SK-N-SH (cell line): Measurements from ENCODE around the gene TSPAN4. TPM values are rescaled to one million over a fixed set of nuclear protein-coding genes. Genes with fewer than 3 reads are reported as not detected.

Experiments
- CTCF ChIA-PET: fragments of 300-600, 350-600 bp; formaldehyde crosslinking; extraction: SDS; loops from one replicate; lab custom pipeline; 2021; lab: Yijun Ruan, JAX
- POLR2A ChIA-PET: fragments of 350-600 bp; sonication (Branson Sonifier 250); formaldehyde crosslinking; extraction: SDS; loops from one replicate; lab custom pipeline; 2020; ENCODE audit warnings: antibody characterized with exemption, inconsistent platforms; lab: Yijun Ruan, JAX
- DNase-seq: peaks from one replicate; pipeline ENCODE4 v3.0.0; 2012
- H2AFZ ChIP-seq: fragments of 200-600 bp; sonication (generic); 2 replicates; pipeline ENCODE4 v1.8.1; 2016; ENCODE audit warnings: antibody characterized with exemption, mild to moderate bottlenecking, low read depth
- H3F3A ChIP-seq: fragments of 200-600 bp; sonication (generic); replicated peaks from 2 replicates; pipeline ENCODE3; 2016; ENCODE audit warnings: antibody characterized with exemption, mild to moderate bottlenecking; ENCODE audit not compliant: insufficient read depth
- H3K27ac ChIP-seq, 2 experiments: fragments of 200-500 bp in 1 of 2; fragments of 200-600 bp in 1 of 2; sonication (Bioruptor generic) in 1 of 2; sonication (generic), shearing (Covaris generic) in 1 of 2; 2 replicates each; pipeline versions ENCODE4 v1.5.1 to v1.6.1; 2014 to 2016; ENCODE audit warnings: low read depth in 2 of 2, inconsistent platforms in 1 of 2, low read length in 1 of 2, mild to moderate bottlenecking in 1 of 2, mixed read lengths in 1 of 2
- H3K27me3 ChIP-seq: fragments of 200-600 bp; sonication (generic), shearing (Covaris generic); 2 replicates; pipeline ENCODE4 v1.6.1; 2016; ENCODE audit warnings: mixed run types; ENCODE audit not compliant: insufficient read depth
- H3K36me3 ChIP-seq, 2 experiments: fragments of 200-500 bp in 1 of 2; fragments of 200-600 bp in 1 of 2; sonication (Bioruptor generic) in 1 of 2; sonication (generic) in 1 of 2; replicated peaks in 1 of 2; 2 replicates each; pipeline versions ENCODE3 to v1.5.1; 2014 to 2016; ENCODE audit warnings: low read length in 1 of 2, mild to moderate bottlenecking in 1 of 2; ENCODE audit not compliant: insufficient read depth in 2 of 2, control insufficient read depth in 1 of 2
- H3K4me1 ChIP-seq, 2 experiments: fragments of 200-500 bp in 1 of 2; fragments of 200-600 bp in 1 of 2; sonication (Bioruptor generic) in 1 of 2; sonication (generic), shearing (Covaris generic) in 1 of 2; 2 replicates each; pipeline versions ENCODE4 v1.5.1 to v1.6.1; 2014 to 2016; ENCODE audit warnings: low read depth in 1 of 2, low read length in 1 of 2, mixed run types in 1 of 2; ENCODE audit not compliant: insufficient read depth in 2 of 2, control insufficient read depth in 1 of 2
- H3K4me2 ChIP-seq: fragments of 200-600 bp; sonication (generic), shearing (Covaris generic); 2 replicates; pipeline ENCODE4 v1.6.1; 2017; ENCODE audit warnings: mixed run types
- H3K4me3 ChIP-seq, 2 experiments: fragments of 200-500 bp in 1 of 2; fragments of 200-600 bp in 1 of 2; sonication (Bioruptor generic) in 1 of 2; sonication (generic), shearing (Covaris generic) in 1 of 2; 2 replicates each; pipeline versions ENCODE4 v1.5.1 to v1.8.1; 2014 to 2016; ENCODE audit warnings: low read depth in 2 of 2, inconsistent platforms in 1 of 2, low read length in 1 of 2, mild to moderate bottlenecking in 1 of 2, mixed read lengths in 1 of 2, moderate library complexity in 1 of 2
- H3K79me2 ChIP-seq: fragments of 200-600 bp; sonication (generic); 2 replicates; pipeline ENCODE4 v1.8.1; 2017; ENCODE audit warnings: mild to moderate bottlenecking; ENCODE audit not compliant: insufficient read depth
- H3K9ac ChIP-seq: fragments of 200-600 bp; sonication (generic); 2 replicates; pipeline ENCODE4 v1.6.1; 2017; ENCODE audit warnings: mixed run types
- H3K9me2 ChIP-seq: fragments of 200-600 bp; sonication (generic); 2 replicates; pipeline ENCODE4 v1.6.1; 2017; ENCODE audit warnings: mixed run types
- H3K9me3 ChIP-seq: fragments of 200-600 bp; sonication (generic); 2 replicates; pipeline ENCODE4 v1.6.1; 2017; ENCODE audit warnings: mixed run types, mild to moderate bottlenecking, moderate library complexity
- H4K20me1 ChIP-seq: fragments of 200-600 bp; sonication (generic); 2 replicates; pipeline ENCODE4 v1.6.1; 2017; ENCODE audit warnings: mild to moderate bottlenecking, mixed run types; ENCODE audit not compliant: insufficient read depth
- CHD2 ChIP-seq: fragments of 150-350 bp; IDR thresholded peaks from 2 replicates; pipeline ENCODE4 v1.6.1; 2018; ENCODE audit warnings: low read length; ENCODE audit not compliant: partially characterized antibody
- ELF1 ChIP-seq: IDR thresholded peaks from 2 replicates; pipeline ENCODE4 v1.4.0; 2012
- EP300 ChIP-seq, 2 experiments: IDR thresholded peaks; 2 replicates each; pipeline versions ENCODE4 v1.4.0 to v1.6.1; 2012; ENCODE audit warnings: borderline replicate concordance in 1 of 2, low read depth in 1 of 2, low read length in 1 of 2
- EZH2phosphoT487 ChIP-seq: fragments of 200-600 bp; sonication (generic); IDR thresholded peaks from 2 replicates; pipeline ENCODE4 v1.6.1; 2017; ENCODE audit warnings: low read depth, mixed run types, mild to moderate bottlenecking, antibody characterized with exemption, moderate library complexity, borderline replicate concordance
- FOXJ3 ChIP-seq: sonication (generic); formaldehyde crosslinking; IDR thresholded peaks from 2 replicates; pipeline ENCODE4 v1.5.1; 2020; ENCODE audit warnings: mild to moderate bottlenecking, missing genetic modification reagents
- MXI1 ChIP-seq: IDR thresholded peaks from 2 replicates; pipeline ENCODE4 v1.6.1; 2012; ENCODE audit warnings: mild to moderate bottlenecking, low read depth, low read length, improper control_type of control experiment
- NFIC ChIP-seq: IDR thresholded peaks from 2 replicates; pipeline ENCODE4 v1.4.0; 2012; ENCODE audit warnings: borderline replicate concordance
- NRF1 ChIP-seq: IDR thresholded peaks from 2 replicates; pipeline ENCODE4 v1.6.1; 2012; ENCODE audit warnings: low read depth, mild to moderate bottlenecking, low read length
- RAD21 ChIP-seq: IDR thresholded peaks from 2 replicates; pipeline ENCODE4 v1.6.1; 2012; ENCODE audit warnings: mild to moderate bottlenecking, low read length
- RCOR1 ChIP-seq: fragments of 150-350 bp; IDR thresholded peaks from 2 replicates; pipeline ENCODE4 v1.6.1; 2017; ENCODE audit warnings: antibody characterized with exemption, low read length
- RXRA ChIP-seq: IDR thresholded peaks from 2 replicates; pipeline ENCODE4 v1.4.0; 2012; ENCODE audit warnings: low read depth, mild to moderate bottlenecking, borderline replicate concordance
- SIN3A ChIP-seq: IDR thresholded peaks from 2 replicates; pipeline ENCODE4 v1.6.1; 2012; ENCODE audit warnings: low read depth, mild to moderate bottlenecking, low read length, moderate library complexity, borderline replicate concordance
- SMC3 ChIP-seq: IDR thresholded peaks from 2 replicates; pipeline ENCODE4 v1.6.1; 2012; ENCODE audit warnings: low read depth, low read length, improper control_type of control experiment
- TAF1 ChIP-seq: IDR thresholded peaks from 2 replicates; pipeline ENCODE4 v1.6.1; 2012; ENCODE audit warnings: low read depth, mild to moderate bottlenecking, low read length, moderate library complexity, borderline replicate concordance
- TCF12 ChIP-seq: IDR thresholded peaks from 2 replicates; pipeline ENCODE4 v1.4.0; 2012
- TEAD4 ChIP-seq: IDR thresholded peaks from 2 replicates; pipeline ENCODE4 v1.4.0; 2012; ENCODE audit warnings: mild to moderate bottlenecking, borderline replicate concordance; ENCODE audit not compliant: insufficient read depth
- WGBS: methylation state at CpG from one replicate; pipeline ENCODE4 v1.1.6; 2017; ENCODE audit warnings: low lambda C conversion rate; 5-methylcytosine and 5-hydroxymethylcytosine counted together
- polyA plus RNA-seq, 3 experiments: library from polyadenylated mRNA; depleted of rRNA; stranded (reverse); fragments of >200 nt; gene quantifications; 2 replicates each; pipeline ENCODE4 v1.2.3, GENCODE V29; 2012
- TF ChIP-seq, protein P1 (sequence below): fragments of 150-350 bp; IDR thresholded peaks from 2 replicates; pipeline ENCODE4 v1.6.1; 2016; ENCODE audit warnings: mild to moderate bottlenecking, low read depth, low read length
- TF ChIP-seq, protein P2 (sequence below): IDR thresholded peaks from 2 replicates; pipeline ENCODE4 v1.4.0; 2012; ENCODE audit warnings: low read depth, borderline replicate concordance
- TF ChIP-seq, protein P3 (sequence below): IDR thresholded peaks from 2 replicates; pipeline ENCODE4 v1.4.0; 2012; ENCODE audit warnings: low read depth
- TF ChIP-seq, protein P4 (sequence below): fragments of 200-600 bp; sonication (generic); IDR thresholded peaks from 2 replicates; pipeline ENCODE4 v1.6.1; 2017; ENCODE audit warnings: antibody characterized with exemption, mild to moderate bottlenecking, moderate library complexity
- TF ChIP-seq, protein P5 (sequence below): IDR thresholded peaks from 2 replicates; pipeline ENCODE4; 2012

Gene TSPAN4
- polyA plus RNA-seq, 1 of the 3 experiments (the other 2 are of a cell fraction) = 226 TPM

DNA sequence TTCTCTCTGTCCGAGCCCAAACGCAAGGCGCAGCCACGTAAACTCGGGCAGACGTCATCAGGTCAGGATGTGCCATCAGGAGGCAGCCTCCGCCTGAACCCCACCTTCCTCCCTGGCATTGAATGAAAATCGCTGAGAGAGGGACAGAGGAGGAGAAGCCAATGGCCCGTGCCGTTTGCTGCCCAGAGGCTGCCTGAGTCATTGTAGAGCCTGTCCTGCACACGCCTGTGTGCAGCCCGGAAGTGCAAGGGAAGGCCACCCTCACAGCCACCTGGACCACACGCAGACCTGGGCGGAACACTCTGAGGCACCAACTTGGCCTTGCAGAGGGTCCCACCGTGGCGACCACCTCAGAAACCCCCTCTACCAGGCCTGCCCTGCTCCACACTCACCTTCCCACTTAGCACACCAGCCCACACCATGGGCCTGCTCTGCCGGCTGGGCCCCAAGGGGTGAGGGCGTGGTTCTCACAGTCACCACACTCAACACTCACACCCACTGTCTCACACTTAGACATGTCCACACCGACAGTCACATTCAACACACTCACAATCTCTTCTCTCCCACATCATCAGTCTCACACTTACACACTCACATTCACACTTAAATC is 58.9 kb downstream of the TSPAN4 start:
- H3K36me3 ChIP-seq = peaks cover 5 to 59% of the 10 kb centered on the region in 2 experiments
- no peaks in the 10 kb centered on the region for H4K20me1 ChIP-seq
- TF ChIP-seq TEAD4 (no peak), EZH2phosphoT487 (no peak), TCF12 (no peak), SIN3A (no peak), ELF1 (no peak), CHD2 (no peak), SMC3 (no peak), NFIC (no peak), RCOR1 (no peak), MXI1 (no peak)
- TF ChIP-seq, protein P1, sequence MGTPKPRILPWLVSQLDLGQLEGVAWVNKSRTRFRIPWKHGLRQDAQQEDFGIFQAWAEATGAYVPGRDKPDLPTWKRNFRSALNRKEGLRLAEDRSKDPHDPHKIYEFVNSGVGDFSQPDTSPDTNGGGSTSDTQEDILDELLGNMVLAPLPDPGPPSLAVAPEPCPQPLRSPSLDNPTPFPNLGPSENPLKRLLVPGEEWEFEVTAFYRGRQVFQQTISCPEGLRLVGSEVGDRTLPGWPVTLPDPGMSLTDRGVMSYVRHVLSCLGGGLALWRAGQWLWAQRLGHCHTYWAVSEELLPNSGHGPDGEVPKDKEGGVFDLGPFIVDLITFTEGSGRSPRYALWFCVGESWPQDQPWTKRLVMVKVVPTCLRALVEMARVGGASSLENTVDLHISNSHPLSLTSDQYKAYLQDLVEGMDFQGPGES = no peak
- TF ChIP-seq, protein P2, sequence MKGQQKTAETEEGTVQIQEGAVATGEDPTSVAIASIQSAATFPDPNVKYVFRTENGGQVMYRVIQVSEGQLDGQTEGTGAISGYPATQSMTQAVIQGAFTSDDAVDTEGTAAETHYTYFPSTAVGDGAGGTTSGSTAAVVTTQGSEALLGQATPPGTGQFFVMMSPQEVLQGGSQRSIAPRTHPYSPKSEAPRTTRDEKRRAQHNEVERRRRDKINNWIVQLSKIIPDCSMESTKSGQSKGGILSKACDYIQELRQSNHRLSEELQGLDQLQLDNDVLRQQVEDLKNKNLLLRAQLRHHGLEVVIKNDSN = no peak
- TF ChIP-seq, protein P3, sequence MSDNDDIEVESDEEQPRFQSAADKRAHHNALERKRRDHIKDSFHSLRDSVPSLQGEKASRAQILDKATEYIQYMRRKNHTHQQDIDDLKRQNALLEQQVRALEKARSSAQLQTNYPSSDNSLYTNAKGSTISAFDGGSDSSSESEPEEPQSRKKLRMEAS = no peak
- POLR2A ChIA-PET = no interaction called here
- no peak overlapping the region for H3K27ac ChIP-seq
- no peaks in the 10 kb centered on the region for H3K9me3 ChIP-seq
- no peak overlapping the region for H3K4me3 ChIP-seq
- peaks cover 6% of the 10 kb centered on the region; the same call in 1 of the 2 replicates for H3K79me2 ChIP-seq
- no peak for DNase-seq
- no peak overlapping the region for H3K4me2 ChIP-seq
- CTCF ChIA-PET = no interaction called here
- no peaks in the 10 kb centered on the region for H3K9me2 ChIP-seq
- H3K4me1 ChIP-seq = no peaks in the 10 kb centered on the region
- 88% methylated on average over 18 of the region's 19 CpGs for WGBS
- H3K27me3 ChIP-seq = no peaks in the 10 kb centered on the region
- H3K9ac ChIP-seq = no peak overlapping the region
- no peak overlapping the region for H2AFZ ChIP-seq
- H3F3A ChIP-seq = no peaks in the 10 kb centered on the region

DNA sequence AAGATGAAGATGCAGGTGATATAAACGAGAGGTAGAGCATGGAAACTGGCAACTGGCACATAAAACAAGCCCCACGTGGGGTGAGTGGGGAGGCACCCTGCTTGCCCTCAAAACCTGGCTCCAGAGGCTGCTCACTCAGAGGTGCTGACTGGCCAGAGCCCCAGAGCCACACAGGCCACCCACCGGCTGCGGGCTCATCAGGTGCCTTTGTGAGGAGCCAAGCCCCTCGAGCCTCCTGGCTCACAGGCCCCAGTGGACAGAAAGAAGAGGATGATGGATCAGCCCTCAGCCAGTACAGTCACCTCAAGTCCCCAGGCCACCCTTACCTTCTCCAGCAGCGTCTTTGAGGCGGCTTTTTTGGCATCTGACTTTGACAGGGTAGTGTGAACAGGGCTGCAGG is 61.7 kb downstream of the TSPAN4 start:
- POLR2A ChIA-PET = no interaction called here
- 86% methylated on average over 3 of the region's 7 CpGs for WGBS
- no peak for DNase-seq
- TF ChIP-seq, protein P4, sequence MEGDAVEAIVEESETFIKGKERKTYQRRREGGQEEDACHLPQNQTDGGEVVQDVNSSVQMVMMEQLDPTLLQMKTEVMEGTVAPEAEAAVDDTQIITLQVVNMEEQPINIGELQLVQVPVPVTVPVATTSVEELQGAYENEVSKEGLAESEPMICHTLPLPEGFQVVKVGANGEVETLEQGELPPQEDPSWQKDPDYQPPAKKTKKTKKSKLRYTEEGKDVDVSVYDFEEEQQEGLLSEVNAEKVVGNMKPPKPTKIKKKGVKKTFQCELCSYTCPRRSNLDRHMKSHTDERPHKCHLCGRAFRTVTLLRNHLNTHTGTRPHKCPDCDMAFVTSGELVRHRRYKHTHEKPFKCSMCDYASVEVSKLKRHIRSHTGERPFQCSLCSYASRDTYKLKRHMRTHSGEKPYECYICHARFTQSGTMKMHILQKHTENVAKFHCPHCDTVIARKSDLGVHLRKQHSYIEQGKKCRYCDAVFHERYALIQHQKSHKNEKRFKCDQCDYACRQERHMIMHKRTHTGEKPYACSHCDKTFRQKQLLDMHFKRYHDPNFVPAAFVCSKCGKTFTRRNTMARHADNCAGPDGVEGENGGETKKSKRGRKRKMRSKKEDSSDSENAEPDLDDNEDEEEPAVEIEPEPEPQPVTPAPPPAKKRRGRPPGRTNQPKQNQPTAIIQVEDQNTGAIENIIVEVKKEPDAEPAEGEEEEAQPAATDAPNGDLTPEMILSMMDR = no peak
- TF ChIP-seq FOXJ3 (CRISPR knock-in tag) (no peak), RXRA (no peak), SIN3A (no peak), CHD2 (no peak), TAF1 (no peak), EP300 (IDR thresholded peaks at IDR 0.05; ENCODE audit: borderline replicate concordance in 1 of 2, low read depth in 1 of 2, low read length in 1 of 2) (no peak), RAD21 (no peak), SMC3 (no peak), ELF1 (no peak), NRF1 (no peak)
- TF ChIP-seq, protein P5, sequence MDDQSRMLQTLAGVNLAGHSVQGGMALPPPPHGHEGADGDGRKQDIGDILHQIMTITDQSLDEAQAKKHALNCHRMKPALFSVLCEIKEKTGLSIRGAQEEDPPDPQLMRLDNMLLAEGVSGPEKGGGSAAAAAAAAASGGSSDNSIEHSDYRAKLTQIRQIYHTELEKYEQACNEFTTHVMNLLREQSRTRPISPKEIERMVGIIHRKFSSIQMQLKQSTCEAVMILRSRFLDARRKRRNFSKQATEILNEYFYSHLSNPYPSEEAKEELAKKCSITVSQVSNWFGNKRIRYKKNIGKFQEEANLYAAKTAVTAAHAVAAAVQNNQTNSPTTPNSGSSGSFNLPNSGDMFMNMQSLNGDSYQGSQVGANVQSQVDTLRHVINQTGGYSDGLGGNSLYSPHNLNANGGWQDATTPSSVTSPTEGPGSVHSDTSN = no peak
- TF ChIP-seq, protein P1 = no peak

More for the DNA sequence above, 61.7 kb downstream of the TSPAN4 start:
- Histone ChIP-seq H3F3A (no peaks in the 10 kb centered on the region), H3K4me3 (no peak overlapping the region), H2AFZ (no peak overlapping the region), H3K9me3 (no peaks in the 10 kb centered on the region), H3K36me3 (peaks cover 5 to 48% of the 10 kb centered on the region in 2 experiments), H3K4me1 (peaks cover 0 to 4% of the 10 kb centered on the region in 2 experiments; a peak in 1 of 4 replicates), H3K4me2 (no peak overlapping the region), H3K79me2 (peaks cover 22% of the 10 kb centered on the region; the same call in 1 of the 2 replicates), H3K9me2 (no peaks in the 10 kb centered on the region), H3K9ac (no peak overlapping the region), H3K27ac (no peak overlapping the region), H4K20me1 (0 out of 2 replicates have a peak, but pooled peaks cover 3% of the 10 kb centered on the region), H3K27me3 (no peaks in the 10 kb centered on the region)
- CTCF ChIA-PET = no interaction called here
